ENCODE data around the gene FAM43B. TPM values are rescaled to one million over a fixed set of nuclear protein-coding genes. Genes with fewer than 3 reads are reported as not detected.

Gene FAM43B
- not detected in 2 replicates for total RNA-seq (2014; rRNA removed; shearing (Covaris generic))

GRCh38 chr1:20551945-20552727 lies at the start of gene FAM43B:
Gene FAM43B, plus strand, starts transcription at chr1:20552573. Its CDS starts 401 bp downstream, at chr1:20552974.

GRCh38 chr1:20507564-20508410 lies 44.6 kb upstream of the FAM43B start, which contains the start of gene MUL1:
Gene MUL1, minus strand, starts transcription at chr1:20508151. Its CDS starts 127 bp downstream, at chr1:20508024.

GRCh38 chr1:20588634-20589225 lies 36.4 kb downstream of the FAM43B start, which contains the start of gene CDA:
Gene CDA, plus strand, starts transcription at chr1:20589097. Its CDS starts 33 bp downstream, at chr1:20589130.

Other genes with a start within 250 kb of the FAM43B start
- gene CAMK2N1, start 66.4 kb upstream of the FAM43B start, total RNA-seq (2014; rRNA removed; shearing (Covaris generic)): 6.0 and 7.2 TPM in 2 replicates
- 24.0 and 24.5 TPM in 2 replicates for gene MUL1, start 44.4 kb upstream of the FAM43B start, total RNA-seq (2014; rRNA removed; shearing (Covaris generic))
- not detected in 2 replicates for gene CDA, start 36.5 kb downstream of the FAM43B start, total RNA-seq (2014; rRNA removed; shearing (Covaris generic))
- gene PINK1, start 80.9 kb downstream of the FAM43B start, total RNA-seq (2014; rRNA removed; shearing (Covaris generic)): 21.6 and 27.6 TPM in 2 replicates
- gene DDOST, start 108.8 kb downstream of the FAM43B start, total RNA-seq (2014; rRNA removed; shearing (Covaris generic)): 312 and 325 TPM in 2 replicates
- gene KIF17, start 165.4 kb downstream of the FAM43B start, total RNA-seq (2014; rRNA removed; shearing (Covaris generic)): 0.40 and 1.1 TPM in 2 replicates
- gene SH2D5, start 180.1 kb downstream of the FAM43B start, total RNA-seq (2014; rRNA removed; shearing (Covaris generic)): 1.7 and 2.8 TPM in 2 replicates
- gene HP1BP3, start 234.7 kb downstream of the FAM43B start, total RNA-seq (2014; rRNA removed; shearing (Covaris generic)): 298 and 370 TPM in 2 replicates

All from A375 (cell line).